GM12865 (cell line): Measurements from ENCODE around the gene NFKB2.

Experiments
- DNase-seq: peaks from one replicate; pipeline ENCODE4 v3.0.0; 2010; ENCODE audit warnings: low read depth
- H3K4me3 ChIP-seq: 2 replicates; pipeline ENCODE4 v1.5.1; 2011; ENCODE audit warnings: mild to moderate bottlenecking, low read depth, low read length, control low read depth
- CTCF ChIP-seq: IDR thresholded peaks from 2 replicates; pipeline ENCODE4 v1.5.1; 2011; ENCODE audit warnings: low read length, control low read depth, low read depth, inconsistent platforms; ENCODE audit not compliant: insufficient read depth; ENCODE audit errors: missing control alignments

The NFKB2 gene

DNA sequence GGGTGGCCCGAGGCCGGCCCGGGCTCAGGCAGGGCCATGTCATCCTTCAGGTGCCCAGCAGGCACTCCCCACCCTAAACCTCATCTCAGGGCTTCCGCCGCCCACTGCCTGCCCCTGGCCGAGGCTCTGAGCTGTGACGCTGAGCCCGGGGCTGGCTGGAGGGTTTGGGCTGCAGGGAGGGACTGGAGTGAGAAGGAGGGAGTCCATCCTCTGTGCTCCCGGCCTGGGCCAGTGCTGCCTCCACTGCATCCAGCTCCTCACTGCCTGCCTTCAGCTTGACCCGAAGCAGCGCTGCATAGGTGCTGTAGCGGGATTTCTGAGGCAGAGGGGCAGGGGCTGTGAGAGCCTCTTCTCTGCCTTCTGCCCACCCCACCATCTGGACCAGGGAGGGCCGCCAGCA, 7.6 kb downstream of the NFKB2 start:
- no peak for DNase-seq
- H3K4me3 ChIP-seq: no peak overlapping the region
- no peak for TF ChIP-seq CTCF

DNA sequence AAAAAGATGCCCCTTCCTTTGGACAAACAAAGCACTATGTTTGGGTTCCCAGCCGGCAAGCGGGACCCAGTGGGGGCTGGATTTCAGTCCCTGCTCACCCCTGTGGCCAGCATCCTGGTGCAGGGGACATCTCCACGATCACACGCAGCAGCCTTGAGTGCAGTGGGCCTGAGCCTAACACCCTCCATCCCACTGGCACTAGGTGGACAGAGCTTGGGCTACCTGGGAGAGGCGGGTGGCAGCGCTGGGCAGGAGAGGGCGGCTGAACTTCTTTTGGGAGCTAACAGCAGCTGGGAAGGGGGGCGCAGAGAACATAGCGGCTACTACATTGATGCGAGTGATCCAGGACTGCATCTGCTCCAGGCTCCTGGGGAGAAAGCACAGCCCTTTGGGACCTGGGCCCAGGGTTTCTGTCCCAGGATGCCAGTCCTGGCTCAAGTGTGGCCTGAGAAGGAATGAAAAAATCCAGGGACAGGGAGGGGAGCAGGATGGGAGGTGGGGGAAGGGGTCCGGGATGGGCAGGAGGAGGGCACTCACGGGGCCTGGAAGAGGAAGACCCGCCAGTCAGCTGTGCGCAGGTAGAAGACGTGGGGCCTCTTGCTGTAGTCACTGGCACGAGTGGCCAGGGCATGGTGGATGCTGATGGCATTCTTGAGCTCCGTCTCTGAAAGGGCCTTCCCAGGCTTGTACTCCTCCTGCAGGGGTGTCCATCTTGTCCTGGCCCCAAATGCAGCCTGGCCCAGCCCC, 9.0 kb downstream of the NFKB2 start:
- no peak for DNase-seq
- no peak overlapping the region for H3K4me3 ChIP-seq
- TF ChIP-seq CTCF: no peak

GRCh38 chr10:102405108-102405571, 9.6 kb downstream of the NFKB2 start:
- TF ChIP-seq CTCF: no peak
- H3K4me3 ChIP-seq: no peak overlapping the region
- no peak for DNase-seq

- H3K4me3 ChIP-seq: no peak overlapping the region
- DNase-seq: no peak
- no peak for TF ChIP-seq CTCF
These were observed 10.1 kb downstream of the NFKB2 start for GRCh38 chr10:102405632-102406031.

DNA sequence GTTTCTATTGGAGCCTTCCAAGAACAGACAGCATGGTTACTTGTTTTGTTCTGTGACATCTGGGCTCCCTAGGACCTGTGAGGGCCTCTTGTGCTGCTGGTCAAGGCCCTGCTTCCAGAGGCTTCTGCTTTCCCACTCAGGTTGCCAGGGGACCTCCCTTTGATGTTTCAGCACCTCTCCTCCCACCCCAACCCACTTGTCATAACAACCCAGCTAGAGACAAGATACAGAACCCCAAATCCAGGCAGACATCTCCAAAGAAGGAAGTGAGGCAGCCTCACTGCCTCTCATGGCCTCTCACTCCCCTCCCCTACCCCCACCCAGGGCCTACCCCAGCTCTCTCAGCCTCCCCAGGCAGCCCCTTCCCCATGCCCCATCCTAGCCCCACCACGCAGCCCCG, 11.3 kb downstream of the NFKB2 start:
- H3K4me3 ChIP-seq: no peak overlapping the region
- DNase-seq: no peak
- no peak for TF ChIP-seq CTCF

GRCh38 chr10:102407425-102408130, 12.1 kb downstream of the NFKB2 start:
- H3K4me3 ChIP-seq: no peak overlapping the region
- DNase-seq: no peak

More at GRCh38 chr10:102407425-102408130, 12.1 kb downstream of the NFKB2 start:
- TF ChIP-seq CTCF: no peak
